H9 (cell line): Measurements from ENCODE around the gene C1RL. TPM values are rescaled to one million over a fixed set of nuclear protein-coding genes. Genes with fewer than 3 reads are reported as not detected.

ENCODE experiments used
- DNase-seq: peaks from one replicate; pipeline ENCODE4 v3.0.0-alpha.2; 2017
- H2AFZ ChIP-seq: one replicate; pipeline ENCODE4 v1.6.1; 2013; ENCODE audit warnings: mild to moderate bottlenecking, low read length, control low read depth, moderate library complexity
- H2AK5ac ChIP-seq: 2 replicates; pipeline ENCODE4 v1.6.1; 2013; ENCODE audit warnings: low read length, control low read depth, mixed read lengths; ENCODE audit not compliant: insufficient read length
- H2BK120ac ChIP-seq: one replicate; pipeline ENCODE4 v1.6.1; 2013; ENCODE audit warnings: low read depth, mild to moderate bottlenecking, low read length, control low read depth, inconsistent platforms; ENCODE audit not compliant: poor library complexity, severe bottlenecking
- H2BK12ac ChIP-seq: 2 replicates; pipeline ENCODE4 v1.6.1; 2013; ENCODE audit warnings: low read length, control low read depth, mixed read lengths, low read depth; ENCODE audit not compliant: insufficient read length
- H2BK15ac ChIP-seq: 2 replicates; pipeline ENCODE4 v1.6.1; 2013; ENCODE audit warnings: low read depth, low read length, control low read depth
- H2BK20ac ChIP-seq: one replicate; pipeline ENCODE4 v1.6.1; 2013; ENCODE audit warnings: low read depth, mild to moderate bottlenecking, low read length, control low read depth, inconsistent platforms; ENCODE audit not compliant: poor library complexity, severe bottlenecking
- H2BK5ac ChIP-seq: 2 replicates; pipeline ENCODE4 v1.6.1; 2013; ENCODE audit warnings: low read length, control low read depth, mixed read lengths; ENCODE audit not compliant: insufficient read length
- H3K14ac ChIP-seq: 2 replicates; pipeline ENCODE4 v1.6.1; 2013; ENCODE audit warnings: low read length, control low read depth; ENCODE audit not compliant: insufficient read depth
- H3K18ac ChIP-seq: 2 replicates; pipeline ENCODE4 v1.6.1; 2013; ENCODE audit warnings: low read depth, mild to moderate bottlenecking, mixed read lengths, low read length, control low read depth; ENCODE audit not compliant: insufficient read length
- H3K23ac ChIP-seq: 2 replicates; pipeline ENCODE4 v1.6.1; 2013; ENCODE audit warnings: low read length, control low read depth, mixed read lengths, low read depth; ENCODE audit not compliant: insufficient read length
- H3K23me2 ChIP-seq: 2 replicates; pipeline ENCODE4 v1.6.1; 2013; ENCODE audit warnings: low read depth, mild to moderate bottlenecking, mixed read lengths, low read length, control low read depth; ENCODE audit not compliant: insufficient read length, poor library complexity, severe bottlenecking
- H3K27ac ChIP-seq: 2 replicates; pipeline ENCODE4 v1.5.1; 2013; ENCODE audit warnings: low read length, control low read depth, mixed read lengths, low read depth; ENCODE audit not compliant: insufficient read length
- H3K27me3 ChIP-seq: 2 replicates; pipeline ENCODE4 v1.6.1; 2013; ENCODE audit warnings: low read length, control low read depth, inconsistent platforms; ENCODE audit not compliant: insufficient read depth
- H3K4ac ChIP-seq: 2 replicates; pipeline ENCODE4 v1.6.1; 2013; ENCODE audit warnings: low read depth, mild to moderate bottlenecking, control low read depth, inconsistent platforms, low read length, moderate library complexity
- H3K4me1 ChIP-seq: 2 replicates; pipeline ENCODE4 v1.6.1; 2013; ENCODE audit warnings: low read length, control low read depth, inconsistent platforms; ENCODE audit not compliant: insufficient read depth
- H3K4me2 ChIP-seq: 2 replicates; pipeline ENCODE4 v1.6.1; 2013; ENCODE audit warnings: low read length, control low read depth, mixed read lengths; ENCODE audit not compliant: insufficient read length, insufficient read depth
- H3K56ac ChIP-seq: 2 replicates; pipeline ENCODE4 v1.6.1; 2013; ENCODE audit warnings: low read depth, mild to moderate bottlenecking, mixed read lengths, low read length, control low read depth; ENCODE audit not compliant: insufficient read length
- H3K79me1 ChIP-seq: 2 replicates; pipeline ENCODE4 v1.6.1; 2013; ENCODE audit warnings: low read depth, mild to moderate bottlenecking, moderate library complexity, low read length, control low read depth, inconsistent platforms; ENCODE audit not compliant: insufficient read depth, poor library complexity, severe bottlenecking
- H3K79me2 ChIP-seq: 2 replicates; pipeline ENCODE4 v1.6.1; 2013; ENCODE audit warnings: low read length, control low read depth, inconsistent platforms; ENCODE audit not compliant: insufficient read depth
- H3K9ac ChIP-seq: 2 replicates; pipeline ENCODE4 v1.6.1; 2013; ENCODE audit warnings: low read length, control low read depth, mixed read lengths; ENCODE audit not compliant: insufficient read length; ENCODE audit errors: extremely low read depth
- H3K9me3 ChIP-seq: one replicate; pipeline ENCODE4 v1.6.1; 2013; ENCODE audit warnings: low read depth, low read length, inconsistent platforms; ENCODE audit not compliant: control insufficient read depth
- H3T11ph ChIP-seq: one replicate; pipeline ENCODE4 v1.6.1; 2013; ENCODE audit warnings: mild to moderate bottlenecking, low read length, control low read depth, inconsistent platforms
- H4K20me1 ChIP-seq: one replicate; pipeline ENCODE4 v1.6.1; 2013; ENCODE audit not compliant: control insufficient read depth, insufficient read length, insufficient read depth
- H4K5ac ChIP-seq: 2 replicates; pipeline ENCODE4 v1.6.1; 2013; ENCODE audit warnings: low read depth, mild to moderate bottlenecking, mixed read lengths, low read length, control low read depth; ENCODE audit not compliant: insufficient read length
- H4K8ac ChIP-seq: replicated peaks from 2 replicates; pipeline ENCODE4 v1.6.1; 2013; ENCODE audit warnings: low read length, control low read depth, mixed read lengths, low read depth; ENCODE audit not compliant: insufficient read length
- H4K91ac ChIP-seq: 2 replicates; pipeline ENCODE4 v1.6.1; 2013; ENCODE audit warnings: low read depth, mild to moderate bottlenecking, moderate library complexity, mixed read lengths, low read length, control low read depth; ENCODE audit not compliant: insufficient read length
- H3K27ac Mint-ChIP-seq, 3 experiments: 2 replicates in 2 of 3; 3 replicates in 1 of 3; pipeline ENCODE4 v1.8.0; 2020 to 2021; ENCODE audit warnings: mixed read lengths in 3 of 3, mild to moderate bottlenecking in 1 of 3, moderate library complexity in 1 of 3
- H3K27me3 Mint-ChIP-seq: 2 replicates; pipeline ENCODE4 v1.8.0; 2021; ENCODE audit warnings: low read depth, mild to moderate bottlenecking, moderate library complexity, mixed read lengths
- H3K36me3 Mint-ChIP-seq, 3 experiments: 2 replicates in 2 of 3; 3 replicates in 1 of 3; pipeline ENCODE4 v1.8.0; 2020 to 2021; ENCODE audit warnings: low read depth in 3 of 3, mixed read lengths in 3 of 3; ENCODE audit not compliant: insufficient read depth in 1 of 3
- H3K4me1 Mint-ChIP-seq, 2 experiments: 2 replicates each; pipeline ENCODE4 v1.8.0; 2020; ENCODE audit warnings: mixed read lengths in 2 of 2
- H3K4me3 Mint-ChIP-seq, 2 experiments: 2 replicates in 1 of 2; 3 replicates in 1 of 2; pipeline ENCODE4 v1.8.0; 2020 to 2021; ENCODE audit warnings: mild to moderate bottlenecking in 2 of 2, mixed read lengths in 2 of 2, moderate library complexity in 1 of 2
- H3K9me3 Mint-ChIP-seq, 2 experiments: 2 replicates in 1 of 2; 3 replicates in 1 of 2; pipeline ENCODE4 v1.8.0; 2020; ENCODE audit warnings: mild to moderate bottlenecking in 2 of 2, mixed read lengths in 2 of 2, moderate library complexity in 1 of 2
- WGBS: extraction: QIAGEN DNeasy Blood & Tissue Kit; methylation state at CpG from one replicate; pipeline ENCODE4 v1.1.7; 2013; ENCODE audit warnings: missing lambda C conversion rate, low lambda C conversion rate, mixed read lengths; ENCODE audit not compliant: insufficient read length; ENCODE audit errors: extremely low coverage; 5-methylcytosine and 5-hydroxymethylcytosine counted together
- total RNA-seq: library from RNA; stranded (reverse); gene quantifications from 2 replicates; pipeline ENCODE4 v1.2.1, GENCODE V29; 2021
- TF ChIP-seq, protein P1 (sequence below): fragments of 200-600 bp; sonication (generic); conservative IDR thresholded peaks from 3 replicates; pipeline ENCODE4 v1.8.0; 2021; ENCODE audit warnings: antibody characterized with exemption, mild to moderate bottlenecking

Gene C1RL
- total RNA-seq, 1 experiment from 2014 or later = 15.1 TPM

DNA sequence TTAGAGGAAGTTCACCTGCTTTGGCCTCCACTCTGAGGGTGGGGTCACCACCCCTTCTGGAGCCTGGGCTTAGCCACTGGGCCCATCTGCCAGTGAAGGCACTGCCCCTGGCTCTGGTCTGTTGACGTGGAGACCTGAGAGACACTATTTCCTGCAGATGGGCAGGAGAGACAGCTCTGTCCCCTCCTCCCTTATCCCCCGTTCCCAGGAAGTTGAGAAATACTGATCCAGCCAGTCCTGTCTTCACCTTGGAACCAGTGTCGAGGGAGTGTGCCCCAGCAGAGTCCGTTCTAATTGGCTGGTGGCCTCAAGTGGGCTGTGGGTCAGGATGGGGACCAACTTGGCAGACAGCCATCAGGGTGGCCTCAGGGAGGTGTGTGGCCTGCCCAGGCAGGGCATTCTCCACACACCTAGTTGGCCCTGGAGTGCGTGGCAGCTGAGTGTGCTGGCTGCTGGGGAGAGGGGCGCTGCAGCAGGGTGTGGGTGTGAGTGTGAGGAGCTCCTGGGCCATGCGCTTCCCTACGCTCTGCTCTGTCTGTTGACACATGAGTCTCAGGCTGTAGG lies 46.5 kb upstream of the C1RL start:
- no peaks in the 10 kb centered on the region for H3K79me2 ChIP-seq
- Mint-ChIP-seq H3K27ac (no peak overlapping the region), H3K4me1 (no peaks in the 10 kb centered on the region), H3K36me3 (peaks cover 0 to 9% (median 8%) of the 10 kb centered on the region in 3 experiments; a peak in 6 of 7 replicates), H3K9me3 (no peaks in the 10 kb centered on the region), H3K27me3 (no peaks in the 10 kb centered on the region; the same call in 1 of the 2 replicates), H3K4me3 (no peak overlapping the region)
- no peaks in the 10 kb centered on the region for H3K23me2 ChIP-seq
- TF ChIP-seq, protein P1, sequence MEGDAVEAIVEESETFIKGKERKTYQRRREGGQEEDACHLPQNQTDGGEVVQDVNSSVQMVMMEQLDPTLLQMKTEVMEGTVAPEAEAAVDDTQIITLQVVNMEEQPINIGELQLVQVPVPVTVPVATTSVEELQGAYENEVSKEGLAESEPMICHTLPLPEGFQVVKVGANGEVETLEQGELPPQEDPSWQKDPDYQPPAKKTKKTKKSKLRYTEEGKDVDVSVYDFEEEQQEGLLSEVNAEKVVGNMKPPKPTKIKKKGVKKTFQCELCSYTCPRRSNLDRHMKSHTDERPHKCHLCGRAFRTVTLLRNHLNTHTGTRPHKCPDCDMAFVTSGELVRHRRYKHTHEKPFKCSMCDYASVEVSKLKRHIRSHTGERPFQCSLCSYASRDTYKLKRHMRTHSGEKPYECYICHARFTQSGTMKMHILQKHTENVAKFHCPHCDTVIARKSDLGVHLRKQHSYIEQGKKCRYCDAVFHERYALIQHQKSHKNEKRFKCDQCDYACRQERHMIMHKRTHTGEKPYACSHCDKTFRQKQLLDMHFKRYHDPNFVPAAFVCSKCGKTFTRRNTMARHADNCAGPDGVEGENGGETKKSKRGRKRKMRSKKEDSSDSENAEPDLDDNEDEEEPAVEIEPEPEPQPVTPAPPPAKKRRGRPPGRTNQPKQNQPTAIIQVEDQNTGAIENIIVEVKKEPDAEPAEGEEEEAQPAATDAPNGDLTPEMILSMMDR = no peak
- H3K56ac ChIP-seq = no peak overlapping the region
- no peak overlapping the region for H3T11ph ChIP-seq
- no peak overlapping the region for H2BK12ac ChIP-seq
- no peak overlapping the region for H4K8ac ChIP-seq
- H4K5ac ChIP-seq = no peak overlapping the region
- no peak overlapping the region for H2AFZ ChIP-seq
- H4K91ac ChIP-seq = no peak overlapping the region
- H2BK15ac ChIP-seq = no peak overlapping the region
- H3K4me1 ChIP-seq = no peaks in the 10 kb centered on the region
- DNase-seq = no peak
- H3K9ac ChIP-seq = no peak overlapping the region
- H4K20me1 ChIP-seq = no peaks in the 10 kb centered on the region
- no peak overlapping the region for H3K18ac ChIP-seq
- no peak overlapping the region for H3K23ac ChIP-seq
- H2BK5ac ChIP-seq = no peak overlapping the region
- no peak overlapping the region for H2AK5ac ChIP-seq
- H3K27ac ChIP-seq = no peak overlapping the region
- no peak overlapping the region for H3K4ac ChIP-seq
- no peak overlapping the region for H3K4me2 ChIP-seq
- no CpG with 5 or more reads among the region's 8 CpGs for WGBS
- no peak overlapping the region for H2BK20ac ChIP-seq
- H3K79me1 ChIP-seq = no peaks in the 10 kb centered on the region
- no peak overlapping the region for H2BK120ac ChIP-seq
- H3K9me3 ChIP-seq = no peaks in the 10 kb centered on the region
- no peak overlapping the region for H3K14ac ChIP-seq
- no peaks in the 10 kb centered on the region for H3K27me3 ChIP-seq
